ENCODE measurements around the gene PRELID2.

DNA sequence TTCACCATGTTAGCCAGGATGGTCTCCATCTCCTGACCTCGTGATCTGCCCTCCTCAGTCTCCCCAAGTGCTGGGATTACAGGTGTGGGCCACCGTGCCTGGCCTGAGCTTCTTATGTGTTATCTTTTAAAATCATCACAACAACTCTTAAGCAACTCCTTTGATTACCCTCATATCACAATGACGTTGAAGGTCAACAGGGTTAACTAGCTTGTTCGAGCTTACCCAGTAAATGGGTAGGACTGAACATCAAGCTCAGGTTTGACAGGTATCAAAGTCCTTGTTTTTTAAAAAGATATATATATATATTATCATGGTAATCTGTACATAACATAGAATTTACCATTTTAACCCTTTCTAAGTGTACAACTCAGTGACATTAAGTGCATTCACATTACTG is 34.6 kb upstream of the PRELID2 start:
- TF ChIP-seq, protein P1, sequence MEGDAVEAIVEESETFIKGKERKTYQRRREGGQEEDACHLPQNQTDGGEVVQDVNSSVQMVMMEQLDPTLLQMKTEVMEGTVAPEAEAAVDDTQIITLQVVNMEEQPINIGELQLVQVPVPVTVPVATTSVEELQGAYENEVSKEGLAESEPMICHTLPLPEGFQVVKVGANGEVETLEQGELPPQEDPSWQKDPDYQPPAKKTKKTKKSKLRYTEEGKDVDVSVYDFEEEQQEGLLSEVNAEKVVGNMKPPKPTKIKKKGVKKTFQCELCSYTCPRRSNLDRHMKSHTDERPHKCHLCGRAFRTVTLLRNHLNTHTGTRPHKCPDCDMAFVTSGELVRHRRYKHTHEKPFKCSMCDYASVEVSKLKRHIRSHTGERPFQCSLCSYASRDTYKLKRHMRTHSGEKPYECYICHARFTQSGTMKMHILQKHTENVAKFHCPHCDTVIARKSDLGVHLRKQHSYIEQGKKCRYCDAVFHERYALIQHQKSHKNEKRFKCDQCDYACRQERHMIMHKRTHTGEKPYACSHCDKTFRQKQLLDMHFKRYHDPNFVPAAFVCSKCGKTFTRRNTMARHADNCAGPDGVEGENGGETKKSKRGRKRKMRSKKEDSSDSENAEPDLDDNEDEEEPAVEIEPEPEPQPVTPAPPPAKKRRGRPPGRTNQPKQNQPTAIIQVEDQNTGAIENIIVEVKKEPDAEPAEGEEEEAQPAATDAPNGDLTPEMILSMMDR (IDR thresholded peaks at IDR 0.05) = no peak
- no peak for TF ChIP-seq POLR2AphosphoS5 (IDR thresholded peaks at IDR 0.05)

All from breast epithelium (tissue), 3 donors.